Measurements from ENCODE around the gene CYSRT1. TPM values are rescaled to one million over a fixed set of nuclear protein-coding genes. Genes with fewer than 3 reads are reported as not detected.

CYSRT1 gene
- total and polyA plus RNA-seq, 7 experiments from 2014 or later, result 0.45 to 0.63 (median 0.49) TPM; not detected in 3

- Histone ChIP-seq H3K4me3 (ENCODE audit: low read length) (no peak overlapping the region), H3K27ac (ENCODE audit: low read depth, low read length) (no peak overlapping the region), H3K36me3 (ENCODE audit: control insufficient read depth in 2 of 3, insufficient read depth in 3 of 3, low read length in 3 of 3) (no peaks in the 10 kb centered on the region), H3K27me3 (ENCODE audit: control insufficient read depth in 2 of 2, insufficient read depth in 2 of 2, low read length in 2 of 2) (no peaks in the 10 kb centered on the region), H3K4me1 (ENCODE audit: control insufficient read depth in 2 of 2, insufficient read depth in 2 of 2, low read length in 2 of 2) (peaks cover 4 to 5% of the 10 kb centered on the region in 2 donors), H3K9me3 (ENCODE audit: control insufficient read depth in 2 of 3, low read length in 3 of 3) (no peaks in the 10 kb centered on the region)
- no peak overlapping the region for H3K4me3 Mint-ChIP-seq
- peaks cover 0 to 11% (median 6%) of the 10 kb centered on the region in 5 donors for H3K27me3 Mint-ChIP-seq
- ChIA-PET CTCF (interaction anchor here (1.2 kb wide), 1 partner anchor 8 kb away, joined by 4 read pairs; no protein-coding TSS in a partner anchor), POLR2A (no interaction called here)
- H3K4me1 Mint-ChIP-seq, result peaks cover 5 to 7% (median 5%) of the 10 kb centered on the region in 7 donors
- no peaks in the 10 kb centered on the region for H3K36me3 Mint-ChIP-seq
- peaks cover 0 to 2% (median 0%) of the 10 kb centered on the region in 11 donors for H3K9me3 Mint-ChIP-seq
- no peak for ATAC-seq
- no peak overlapping the region for H3K27ac Mint-ChIP-seq
- intact Hi-C loops (cut with micrococcal nuclease), result loop anchor here in 1 of 2 donors (10.0 kb wide), 1 partner anchor 285 kb away; the partner anchor contains the start of genes C8G and FBXW5
- no peak for DNase-seq
Observed at GRCh38 chr9:137229903-137230704, 5.1 kb downstream of the CYSRT1 start.

- ChIA-PET CTCF (no interaction called here), POLR2A (interaction anchor here (0.5 kb wide), 1 partner anchor 126 kb away, joined by 4 read pairs; no protein-coding TSS in a partner anchor)
- H3K4me1 ChIP-seq (ENCODE audit: control insufficient read depth in 2 of 2, insufficient read depth in 2 of 2, low read length in 2 of 2), result peaks cover 4 to 5% of the 10 kb centered on the region in 2 donors
- H3K36me3 Mint-ChIP-seq, result no peaks in the 10 kb centered on the region
- H3K27ac ChIP-seq (ENCODE audit: low read depth, low read length), result no peak within 1 kb of the TSS
- ATAC-seq (no peak), DNase-seq (no peak)
- intact Hi-C loops (cut with micrococcal nuclease), result no loop called here
- no peak within 1 kb of the TSS for H3K4me3 Mint-ChIP-seq
- H3K27me3 Mint-ChIP-seq, result peaks cover 0 to 13% (median 6%) of the 10 kb centered on the region in 5 donors
- no peaks in the 10 kb centered on the region for H3K36me3 ChIP-seq (ENCODE audit: control insufficient read depth in 2 of 3, insufficient read depth in 3 of 3, low read length in 3 of 3)
- H3K4me3 ChIP-seq (ENCODE audit: low read length), result no peak within 1 kb of the TSS
- H3K9me3 ChIP-seq (ENCODE audit: control insufficient read depth in 2 of 3, low read length in 3 of 3), result no peaks in the 10 kb centered on the region
- H3K27ac Mint-ChIP-seq, result no peak within 1 kb of the TSS
- peaks cover 4 to 7% (median 5%) of the 10 kb centered on the region in 7 donors for H3K4me1 Mint-ChIP-seq
- peaks cover 0 to 2% (median 0%) of the 10 kb centered on the region in 11 donors for H3K9me3 Mint-ChIP-seq
- H3K27me3 ChIP-seq (ENCODE audit: control insufficient read depth in 2 of 2, insufficient read depth in 2 of 2, low read length in 2 of 2), result no peaks in the 10 kb centered on the region
Observed at GRCh38 chr9:137230705-137231371, 5.9 kb downstream of the CYSRT1 start, which contains the start of gene SLC34A3. TSS of gene SLC34A3 (plus strand) at chr9:137230901. CDS start at chr9:137231703, 802 bp downstream.

- DNase-seq, result no peak
- CTCF ChIA-PET, result no interaction called here
- POLR2A ChIA-PET, result interaction anchor here (0.5 kb wide), 1 partner anchor 127 kb away, joined by 4 read pairs; no protein-coding TSS in a partner anchor
- Histone ChIP-seq H3K4me3 (ENCODE audit: low read length) (no peak overlapping the region), H3K4me1 (ENCODE audit: control insufficient read depth in 2 of 2, insufficient read depth in 2 of 2, low read length in 2 of 2) (peaks cover 4 to 12% of the 10 kb centered on the region in 2 donors), H3K27me3 (ENCODE audit: control insufficient read depth in 2 of 2, insufficient read depth in 2 of 2, low read length in 2 of 2) (no peaks in the 10 kb centered on the region), H3K27ac (ENCODE audit: low read depth, low read length) (no peak overlapping the region), H3K9me3 (ENCODE audit: control insufficient read depth in 2 of 3, low read length in 3 of 3) (no peaks in the 10 kb centered on the region), H3K36me3 (ENCODE audit: control insufficient read depth in 2 of 3, insufficient read depth in 3 of 3, low read length in 3 of 3) (no peaks in the 10 kb centered on the region)
- Mint-ChIP-seq H3K36me3 (no peaks in the 10 kb centered on the region), H3K9me3 (peaks cover 0 to 2% (median 0%) of the 10 kb centered on the region in 11 donors), H3K4me1 (peaks cover 4 to 6% (median 5%) of the 10 kb centered on the region in 7 donors), H3K27ac (no peak overlapping the region), H3K27me3 (peaks cover 0 to 13% (median 6%) of the 10 kb centered on the region in 5 donors), H3K4me3 (no peak overlapping the region)
- no peak for ATAC-seq
- intact Hi-C loops (cut with micrococcal nuclease), result no loop called here
Observed at GRCh38 chr9:137231372-137232039, 6.5 kb downstream of the CYSRT1 start.

- H3K27me3 ChIP-seq (ENCODE audit: control insufficient read depth in 2 of 2, insufficient read depth in 2 of 2, low read length in 2 of 2), result no peaks in the 10 kb centered on the region
- peaks cover 4 to 18% of the 10 kb centered on the region in 2 donors for H3K4me1 ChIP-seq (ENCODE audit: control insufficient read depth in 2 of 2, insufficient read depth in 2 of 2, low read length in 2 of 2)
- no peaks in the 10 kb centered on the region for H3K36me3 ChIP-seq (ENCODE audit: control insufficient read depth in 2 of 3, insufficient read depth in 3 of 3, low read length in 3 of 3)
- Mint-ChIP-seq H3K27ac (no peak overlapping the region), H3K4me3 (no peak overlapping the region), H3K4me1 (peaks cover 4 to 6% (median 5%) of the 10 kb centered on the region in 7 donors), H3K27me3 (peaks cover 0 to 13% (median 6%) of the 10 kb centered on the region in 5 donors), H3K9me3 (peaks cover 0 to 2% (median 0%) of the 10 kb centered on the region in 11 donors), H3K36me3 (no peaks in the 10 kb centered on the region)
- H3K9me3 ChIP-seq (ENCODE audit: control insufficient read depth in 2 of 3, low read length in 3 of 3), result no peaks in the 10 kb centered on the region
- no peak overlapping the region for H3K27ac ChIP-seq (ENCODE audit: low read depth, low read length)
- ATAC-seq, result no peak
- no peak for DNase-seq
- CTCF ChIA-PET, result no interaction called here
- no peak overlapping the region for H3K4me3 ChIP-seq (ENCODE audit: low read length)
- intact Hi-C loops (cut with micrococcal nuclease), result no loop called here
- POLR2A ChIA-PET, result no interaction called here
Observed at GRCh38 chr9:137232101-137232500, 7.1 kb downstream of the CYSRT1 start.

GRCh38 chr9:137232510-137232909 is 7.5 kb downstream of the CYSRT1 start:
- CTCF ChIA-PET, result no interaction called here

GRCh38 chr9:137233143-137233980 is 8.4 kb downstream of the CYSRT1 start:
- ChIA-PET CTCF (no interaction called here), POLR2A (no interaction called here)
- Histone ChIP-seq H3K9me3 (ENCODE audit: control insufficient read depth in 2 of 3, low read length in 3 of 3) (no peaks in the 10 kb centered on the region), H3K27me3 (ENCODE audit: control insufficient read depth in 2 of 2, insufficient read depth in 2 of 2, low read length in 2 of 2) (no peaks in the 10 kb centered on the region), H3K36me3 (ENCODE audit: control insufficient read depth in 2 of 3, insufficient read depth in 3 of 3, low read length in 3 of 3) (no peaks in the 10 kb centered on the region), H3K4me1 (ENCODE audit: control insufficient read depth in 2 of 2, insufficient read depth in 2 of 2, low read length in 2 of 2) (peaks cover 0 to 13% of the 10 kb centered on the region in 2 donors), H3K27ac (ENCODE audit: low read depth, low read length) (no peak overlapping the region), H3K4me3 (ENCODE audit: low read length) (no peak overlapping the region)
- DNase-seq (no peak), ATAC-seq (no peak)
- intact Hi-C loops (cut with micrococcal nuclease), result no loop called here
- H3K27me3 Mint-ChIP-seq, result peaks cover 0 to 10% (median 0%) of the 10 kb centered on the region in 5 donors
- no peak overlapping the region for H3K4me3 Mint-ChIP-seq
- peaks cover 0 to 5% (median 0%) of the 10 kb centered on the region in 7 donors for H3K4me1 Mint-ChIP-seq
- peaks cover 0 to 2% (median 0%) of the 10 kb centered on the region in 11 donors for H3K9me3 Mint-ChIP-seq
- H3K36me3 Mint-ChIP-seq, result no peaks in the 10 kb centered on the region
- H3K27ac Mint-ChIP-seq, result no peak overlapping the region

More at GRCh38 chr9:137232510-137232909, 7.5 kb downstream of the CYSRT1 start:
- Histone ChIP-seq H3K27ac (ENCODE audit: low read depth, low read length) (no peak overlapping the region), H3K4me1 (ENCODE audit: control insufficient read depth in 2 of 2, insufficient read depth in 2 of 2, low read length in 2 of 2) (peaks cover under 1 to 14% of the 10 kb centered on the region in 2 donors), H3K9me3 (ENCODE audit: control insufficient read depth in 2 of 3, low read length in 3 of 3) (no peaks in the 10 kb centered on the region), H3K36me3 (ENCODE audit: control insufficient read depth in 2 of 3, insufficient read depth in 3 of 3, low read length in 3 of 3) (no peaks in the 10 kb centered on the region), H3K4me3 (ENCODE audit: low read length) (no peak overlapping the region), H3K27me3 (ENCODE audit: control insufficient read depth in 2 of 2, insufficient read depth in 2 of 2, low read length in 2 of 2) (no peaks in the 10 kb centered on the region)
- ATAC-seq (no peak), DNase-seq (no peak)
- Mint-ChIP-seq H3K36me3 (no peaks in the 10 kb centered on the region), H3K9me3 (peaks cover 0 to 2% (median 0%) of the 10 kb centered on the region in 11 donors), H3K4me1 (peaks cover 2 to 5% (median 3%) of the 10 kb centered on the region in 7 donors), H3K27ac (no peak overlapping the region), H3K27me3 (peaks cover 0 to 13% (median 4%) of the 10 kb centered on the region in 5 donors), H3K4me3 (no peak overlapping the region)
- POLR2A ChIA-PET, result no interaction called here
- intact Hi-C loops (cut with micrococcal nuclease), result no loop called here

Data from naive thymus-derived CD4-positive, alpha-beta T cell (primary cell).